K562 (cell line): ENCODE data around the gene GLT8D2. TPM values are rescaled to one million over a fixed set of nuclear protein-coding genes. Genes with fewer than 3 reads are reported as not detected.

Experiments used
- ATAC-seq: fragments of 200-7000 bp; cut with Tn5 transposase; 3 replicates; pipeline ENCODE4 v1.9.1; 2020; ENCODE audit warnings: moderate library complexity
- BruUV-seq: library from RNA; stranded (reverse); fragments of 400-500 nt; replicated peaks from 2 replicates; lab custom pipeline; 2021; lab: Mats Ljungman, UMichigan
- CTCF ChIA-PET: fragments of 300-600 bp; formaldehyde crosslinking; extraction: SDS; loops from one replicate; lab custom pipeline; 2021; ENCODE audit warnings: low intra/inter-chr PET ratio; lab: Yijun Ruan, JAX
- POLR2A ChIA-PET: fragments of 300-600, 350-650 bp; sonication (Branson Sonifier 250); formaldehyde crosslinking; extraction: SDS; loops from one replicate; lab custom pipeline; 2021; ENCODE audit warnings: antibody characterized with exemption, inconsistent platforms; lab: Yijun Ruan, JAX
- DNase-seq, 4 experiments: peaks; one replicate each; pipeline versions ENCODE4 v3.0.0 to v3.0.0-alpha.2; 2011 to 2018; ENCODE audit warnings: low spot score in 3 of 4, mixed read lengths in 3 of 4; ENCODE audit errors: extremely low read depth in 1 of 4
- FAIRE-seq: peaks from 2 replicates; lab custom pipeline; 2011; peaks lifted over from hg19 to GRCh38; lab: Jason Lieb, UNC
- H2AFZ ChIP-seq: 2 replicates; pipeline ENCODE4 v1.6.0; 2011; ENCODE audit warnings: low read depth, low read length, control low read depth, inconsistent platforms
- H3K27ac ChIP-seq: fragments of 200-600 bp; 3 replicates; pipeline ENCODE4 v1.8.0; 2011; ENCODE audit warnings: low read depth, mild to moderate bottlenecking, control low read depth, inconsistent platforms, low read length, moderate library complexity, mixed read lengths; ENCODE audit errors: extremely low read depth
- H3K27me3 ChIP-seq, 2 experiments: fragments of 300-600 bp in 1 of 2; 2 replicates in 1 of 2; 3 replicates in 1 of 2; pipeline versions ENCODE4 v1.6.0 to v1.8.0; 2011; ENCODE audit warnings: inconsistent platforms in 2 of 2, low read length in 2 of 2, mild to moderate bottlenecking in 1 of 2, mixed read lengths in 1 of 2, moderate library complexity in 1 of 2; ENCODE audit not compliant: control insufficient read depth in 2 of 2, insufficient read depth in 2 of 2
- H3K36me3 ChIP-seq: fragments of 300-600 bp; 3 replicates; pipeline ENCODE4 v1.8.0; 2011; ENCODE audit warnings: mild to moderate bottlenecking, low read length, inconsistent platforms; ENCODE audit not compliant: control insufficient read depth, insufficient read depth
- H3K4me1 ChIP-seq, 2 experiments: fragments of 200-600 bp in 1 of 2; replicated peaks in 1 of 2; 2 replicates in 1 of 2; 3 replicates in 1 of 2; pipeline versions ENCODE4 v1.5.1 to v1.8.0; 2011; ENCODE audit warnings: inconsistent platforms in 2 of 2, low read length in 2 of 2, mild to moderate bottlenecking in 1 of 2, mixed read lengths in 1 of 2, moderate library complexity in 1 of 2; ENCODE audit not compliant: control insufficient read depth in 2 of 2, insufficient read depth in 2 of 2
- H3K4me2 ChIP-seq: 2 replicates; pipeline ENCODE4 v1.6.1; 2011; ENCODE audit warnings: low read length, control low read depth, inconsistent platforms, mixed read lengths; ENCODE audit not compliant: insufficient read depth
- H3K4me3 ChIP-seq: fragments of 200-600 bp; sonication (generic), shearing (Covaris generic); 2 replicates; pipeline ENCODE4 v1.5.1; 2016; ENCODE audit warnings: control low read depth, inconsistent platforms
- H3K79me2 ChIP-seq: fragments of 200-600 bp; 3 replicates; pipeline ENCODE4 v1.8.0; 2011; ENCODE audit warnings: low read length, inconsistent platforms; ENCODE audit not compliant: control insufficient read depth, insufficient read depth
- H3K9ac ChIP-seq, 2 experiments: 2 replicates each; pipeline versions ENCODE4 v1.6.0 to v1.6.1; 2011; ENCODE audit warnings: low read depth in 2 of 2, low read length in 2 of 2, control low read depth in 1 of 2, inconsistent platforms in 1 of 2, mild to moderate bottlenecking in 1 of 2, mixed read lengths in 1 of 2; ENCODE audit not compliant: insufficient read depth in 1 of 2
- H3K9me1 ChIP-seq: one replicate; pipeline ENCODE4 v1.6.0; 2011; ENCODE audit warnings: inconsistent platforms, mild to moderate bottlenecking, low read length, moderate library complexity; ENCODE audit not compliant: control insufficient read depth, insufficient read depth
- H3K9me3 ChIP-seq: replicated peaks from 2 replicates; pipeline ENCODE4 v1.5.1; 2011; ENCODE audit warnings: low read depth, low read length, inconsistent platforms; ENCODE audit not compliant: control insufficient read depth, insufficient read depth
- H4K20me1 ChIP-seq: replicated peaks from 2 replicates; pipeline ENCODE4 v1.6.1; 2011; ENCODE audit warnings: low read length, inconsistent platforms, mixed read lengths; ENCODE audit not compliant: control insufficient read depth, insufficient read depth
- ATF1 ChIP-seq, 2 experiments: fragments of 450-650 bp in 1 of 2; IDR thresholded peaks; 2 replicates each; pipeline ENCODE4 v1.6.1; 2016; ENCODE audit warnings: missing compliant biosample characterization in 1 of 2, missing genetic modification characterization in 1 of 2
- CCAR2 ChIP-seq: fragments of 200-400 bp; formaldehyde crosslinking; IDR thresholded peaks from 2 replicates; pipeline ENCODE4 v1.6.1; 2017; ENCODE audit warnings: mild to moderate bottlenecking, low read depth, low read length
- DPF2 ChIP-seq: fragments of 450-650 bp; IDR thresholded peaks from 2 replicates; pipeline ENCODE4 v1.6.1; 2016
- MCM2 ChIP-seq: fragments of 450-650 bp; IDR thresholded peaks from 2 replicates; pipeline ENCODE4 v1.6.1; 2017; ENCODE audit warnings: low read depth, mild to moderate bottlenecking
- NR4A1 ChIP-seq, 2 experiments: fragments of 250-450 bp in 1 of 2; fragments of 450-650 bp in 1 of 2; sonication (Bioruptor Pico) in 1 of 2; IDR thresholded peaks; 2 replicates each; pipeline versions ENCODE4 v1.4.0 to v1.6.1; 2016 to 2020; ENCODE audit warnings: mild to moderate bottlenecking in 2 of 2, missing compliant biosample characterization in 1 of 2, missing genetic modification characterization in 1 of 2, moderate library complexity in 1 of 2
- OTX1 ChIP-seq: fragments of 450-650 bp; formaldehyde crosslinking; IDR thresholded peaks from 2 replicates; pipeline ENCODE4 v1.4.0; 2022; ENCODE audit warnings: mild to moderate bottlenecking
- RBM14 ChIP-seq: fragments of 200-400 bp; formaldehyde crosslinking; IDR thresholded peaks from 2 replicates; pipeline ENCODE4 v1.6.1; 2018; ENCODE audit warnings: low read depth, mild to moderate bottlenecking, low read length, moderate library complexity, borderline replicate concordance; ENCODE audit not compliant: insufficient read depth
- RFX7 ChIP-seq: fragments of 250-450 bp; sonication (Bioruptor Pico); IDR thresholded peaks from 2 replicates; pipeline ENCODE4 v1.5.1; 2021; ENCODE audit warnings: mild to moderate bottlenecking
- SUPT5H ChIP-seq: fragments of 450-650 bp; IDR thresholded peaks from 2 replicates; pipeline ENCODE4 v1.6.1; 2016
- TAL1 ChIP-seq: fragments of 450-650 bp; IDR thresholded peaks from 2 replicates; pipeline ENCODE4 v1.6.1; 2016; ENCODE audit warnings: mild to moderate bottlenecking
- ZNF143 ChIP-seq: sonication (generic); formaldehyde crosslinking; IDR thresholded peaks from 2 replicates; pipeline ENCODE4 v1.9.0; 2022; ENCODE audit warnings: mild to moderate bottlenecking, missing genetic modification reagents
- WGBS: fragments of 100-300 bp; shearing (Covaris generic); methylation state at CpG from one replicate; pipeline ENCODE4 v1.1.6; 2016; ENCODE audit warnings: low coverage, mixed read lengths; ENCODE audit not compliant: insufficient coverage; ENCODE audit errors: missing lambda C conversion rate; 5-methylcytosine and 5-hydroxymethylcytosine counted together
- in situ Hi-C: fragments of 300-500 bp; cut with MboI; formaldehyde crosslinking; loops from 4 replicates; pipeline ENCODE4 v1.15.0; 2018; ENCODE audit warnings: inconsistent platforms, mixed read lengths
- intact Hi-C: fragments of 100-400 bp; cut with micrococcal nuclease; formaldehyde crosslinking; loops from 2 replicates; pipeline ENCODE4 v1.14.2; 2022
- polyA plus RNA-seq, 8 experiments: library from polyadenylated mRNA; depleted of rRNA in 4 of 8; stranded (reverse) in 5 of 8; unstranded in 3 of 8; fragments of >200 nt; fragmentation: Nextera tagmentation in 2 of 8; fragmentation: Illumina TruSeq in 1 of 8; extraction: Ambion mirVana in 2 of 8; extraction: Trizol in 1 of 8; gene quantifications; 2 replicates each; pipeline versions ENCODE4 v1.2.1 to v1.2.3, GENCODE V29; 2011 to 2014; ENCODE audit warnings: inconsistent platforms in 1 of 8, missing spikeins in 1 of 8
- total RNA-seq, 7 experiments: library from RNA; depleted of rRNA in 6 of 7; stranded (reverse); fragments of >200 nt in 6 of 7; fragmentation: Illumina TruSeq in 2 of 7; extraction: Trizol in 2 of 7; gene quantifications; 2 replicates each; pipeline versions ENCODE4 v1.2.1 to v1.2.3, GENCODE V29; 2011 to 2021; ENCODE audit warnings: low replicate concordance in 1 of 7
- TF ChIP-seq, protein P1 (sequence below): conservative IDR thresholded peaks from 2 replicates; pipeline ENCODE4 v1.6.1; 2011; ENCODE audit warnings: low read depth, mild to moderate bottlenecking, low read length; ENCODE audit not compliant: control insufficient read depth
- TF ChIP-seq, protein P2 (sequence below): fragments of 250-450 bp; sonication (Bioruptor Pico); IDR thresholded peaks from 2 replicates; pipeline ENCODE4 v1.5.0; 2021
- TF ChIP-seq, protein P3 (sequence below), 2 experiments: IDR thresholded peaks in 1 of 2; conservative IDR thresholded peaks in 1 of 2; 2 replicates each; pipeline ENCODE4 v1.6.1; 2016; ENCODE audit warnings: low read depth in 2 of 2, mild to moderate bottlenecking in 1 of 2, missing compliant biosample characterization in 1 of 2, missing genetic modification characterization in 1 of 2, moderate library complexity in 1 of 2

The GLT8D2 gene
- total and polyA plus RNA-seq, 9 of the 15 experiments (the other 6 are each of a cell fraction or from before 2014, with no cell fraction given) = 0.18 to 0.27 (median 0.18) TPM; not detected in 6

DNA sequence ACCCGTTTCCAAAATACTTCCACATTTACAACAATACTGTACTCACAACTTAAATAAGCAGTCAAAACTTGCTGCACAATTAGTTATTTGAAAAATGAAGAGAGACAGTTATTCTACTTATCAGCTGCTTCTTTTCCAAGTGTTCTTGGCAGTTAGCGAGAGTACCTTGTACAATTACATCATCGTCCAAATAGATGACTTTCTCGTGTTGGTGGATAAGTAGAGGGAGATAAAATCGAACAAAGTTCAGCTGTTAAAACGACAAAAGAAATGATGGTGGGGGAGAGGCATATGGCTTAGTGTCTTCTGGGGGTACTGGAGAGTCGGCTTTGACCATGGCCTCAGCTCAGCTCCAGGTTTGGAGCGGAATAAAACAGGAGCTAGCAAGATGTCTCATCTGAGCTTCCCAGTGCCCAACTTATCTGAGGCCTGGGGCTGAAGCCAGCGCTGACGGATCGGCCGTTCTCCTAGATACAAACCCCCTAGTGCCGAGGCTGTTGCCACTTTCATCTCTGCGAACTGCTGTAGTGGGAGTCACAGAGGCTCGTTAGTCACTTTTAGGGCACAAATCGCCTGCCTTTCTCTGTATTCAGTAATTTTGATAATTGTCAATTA lies 52.6 kb downstream of the GLT8D2 start (continued):
- peak; percentile 12; the same call in 1 of the 2 replicates for TF ChIP-seq TAL1
- TF ChIP-seq OTX1 (CRISPR knock-in tag) = no peak
- TF ChIP-seq DPF2 = 0 out of 2 replicates have a peak, but pooled peaks have one; percentile 20
- TF ChIP-seq NR4A1 (CRISPR knock-in tag; IDR thresholded peaks at IDR 0.05) = no peak
- TF ChIP-seq NR4A1 (tag; IDR thresholded peaks at IDR 0.05) = 0 out of 2 replicates have a peak, but pooled peaks have one; percentile 31
- TF ChIP-seq, protein P1, sequence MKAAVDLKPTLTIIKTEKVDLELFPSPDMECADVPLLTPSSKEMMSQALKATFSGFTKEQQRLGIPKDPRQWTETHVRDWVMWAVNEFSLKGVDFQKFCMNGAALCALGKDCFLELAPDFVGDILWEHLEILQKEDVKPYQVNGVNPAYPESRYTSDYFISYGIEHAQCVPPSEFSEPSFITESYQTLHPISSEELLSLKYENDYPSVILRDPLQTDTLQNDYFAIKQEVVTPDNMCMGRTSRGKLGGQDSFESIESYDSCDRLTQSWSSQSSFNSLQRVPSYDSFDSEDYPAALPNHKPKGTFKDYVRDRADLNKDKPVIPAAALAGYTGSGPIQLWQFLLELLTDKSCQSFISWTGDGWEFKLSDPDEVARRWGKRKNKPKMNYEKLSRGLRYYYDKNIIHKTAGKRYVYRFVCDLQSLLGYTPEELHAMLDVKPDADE = no peak
- TF ChIP-seq MCM2 = no peak

DNA sequence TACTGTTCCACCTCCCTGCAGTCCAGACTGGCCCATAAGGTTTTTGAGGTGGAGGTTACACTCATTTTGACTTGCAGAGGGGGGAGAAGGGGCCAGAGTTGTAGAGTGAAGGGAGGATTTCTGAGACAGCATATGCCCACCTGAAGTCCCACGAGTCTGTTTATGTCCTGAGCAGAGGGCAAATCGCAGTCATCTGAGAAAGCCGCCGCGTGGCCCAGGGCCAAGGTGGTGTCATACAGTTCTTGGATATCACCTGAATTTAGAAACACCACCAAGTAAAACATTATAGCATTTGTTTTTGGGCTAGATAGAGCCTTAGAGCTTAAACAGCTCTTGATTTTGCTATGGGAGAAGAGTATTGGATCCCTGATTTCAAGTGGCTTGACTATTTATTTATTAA lies 53.4 kb downstream of the GLT8D2 start:
- in situ Hi-C loops (no loop called here), intact Hi-C loops (no loop called here)
- Histone ChIP-seq H3K36me3 (no peaks in the 10 kb centered on the region), H4K20me1 (no peaks in the 10 kb centered on the region), H3K9me3 (no peaks in the 10 kb centered on the region), H3K27me3 (no peaks in the 10 kb centered on the region; a peak in 1 of 5 replicates), H3K9ac (no peak overlapping the region), H3K27ac (no peak overlapping the region), H3K79me2 (no peaks in the 10 kb centered on the region), H2AFZ (no peak overlapping the region), H3K4me1 (peaks cover 6 to 14% of the 10 kb centered on the region in 2 experiments; a peak in 4 of 5 replicates), H3K4me2 (no peak overlapping the region), H3K4me3 (no peak overlapping the region), H3K9me1 (no peaks in the 10 kb centered on the region)
- POLR2A ChIA-PET = interaction anchor here (0.7 to 1.8 kb wide), 6 partner anchors 17 to 155 kb away, joined by 3 to 11 read pairs (median 4); partner anchors contain the start of genes NT5DC3 and TDG
- ATAC-seq (no peak), FAIRE-seq (no peak), DNase-seq (no peak)
- 84% methylated on average over 5 of the region's 5 CpGs for WGBS
- TF ChIP-seq SUPT5H = no peak
- TF ChIP-seq, protein P2, sequence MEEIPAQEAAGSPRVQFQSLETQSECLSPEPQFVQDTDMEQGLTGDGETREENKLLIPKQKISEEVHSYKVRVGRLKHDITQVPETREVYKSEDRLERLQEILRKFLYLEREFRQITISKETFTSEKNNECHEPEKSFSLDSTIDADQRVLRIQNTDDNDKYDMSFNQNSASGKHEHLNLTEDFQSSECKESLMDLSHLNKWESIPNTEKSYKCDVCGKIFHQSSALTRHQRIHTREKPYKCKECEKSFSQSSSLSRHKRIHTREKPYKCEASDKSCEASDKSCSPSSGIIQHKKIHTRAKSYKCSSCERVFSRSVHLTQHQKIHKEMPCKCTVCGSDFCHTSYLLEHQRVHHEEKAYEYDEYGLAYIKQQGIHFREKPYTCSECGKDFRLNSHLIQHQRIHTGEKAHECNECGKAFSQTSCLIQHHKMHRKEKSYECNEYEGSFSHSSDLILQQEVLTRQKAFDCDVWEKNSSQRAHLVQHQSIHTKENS = no peak
- no peak for TF ChIP-seq CCAR2
- no peak for TF ChIP-seq ATF1 (CRISPR knock-in tag; IDR thresholded peaks at IDR 0.05)
- no peak for TF ChIP-seq ATF1 (tag; IDR thresholded peaks at IDR 0.05)
- TF ChIP-seq RFX7 (CRISPR knock-in tag) = no peak
- TF ChIP-seq RBM14 = no peak
- TF ChIP-seq, protein P3, sequence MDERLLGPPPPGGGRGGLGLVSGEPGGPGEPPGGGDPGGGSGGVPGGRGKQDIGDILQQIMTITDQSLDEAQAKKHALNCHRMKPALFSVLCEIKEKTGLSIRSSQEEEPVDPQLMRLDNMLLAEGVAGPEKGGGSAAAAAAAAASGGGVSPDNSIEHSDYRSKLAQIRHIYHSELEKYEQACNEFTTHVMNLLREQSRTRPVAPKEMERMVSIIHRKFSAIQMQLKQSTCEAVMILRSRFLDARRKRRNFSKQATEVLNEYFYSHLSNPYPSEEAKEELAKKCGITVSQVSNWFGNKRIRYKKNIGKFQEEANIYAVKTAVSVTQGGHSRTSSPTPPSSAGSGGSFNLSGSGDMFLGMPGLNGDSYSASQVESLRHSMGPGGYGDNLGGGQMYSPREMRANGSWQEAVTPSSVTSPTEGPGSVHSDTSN (CRISPR knock-in tag; IDR thresholded peaks at IDR 0.05; ENCODE audit: low read depth) = no peak
- TF ChIP-seq, protein P3 (tag; conservative IDR thresholded peaks at IDR 0.05; ENCODE audit: low read depth) = no peak
- TF ChIP-seq ZNF143 (CRISPR knock-in tag) = no peak
- CTCF ChIA-PET = no interaction called here
- BruUV-seq = no TSS peak
